ENCODE data around the gene NFX1. TPM values are rescaled to one million over a fixed set of nuclear protein-coding genes. Genes with fewer than 3 reads are reported as not detected.

The NFX1 gene
- total RNA-seq, 1 experiment from 2014 or later: 22.6 TPM

DNA sequence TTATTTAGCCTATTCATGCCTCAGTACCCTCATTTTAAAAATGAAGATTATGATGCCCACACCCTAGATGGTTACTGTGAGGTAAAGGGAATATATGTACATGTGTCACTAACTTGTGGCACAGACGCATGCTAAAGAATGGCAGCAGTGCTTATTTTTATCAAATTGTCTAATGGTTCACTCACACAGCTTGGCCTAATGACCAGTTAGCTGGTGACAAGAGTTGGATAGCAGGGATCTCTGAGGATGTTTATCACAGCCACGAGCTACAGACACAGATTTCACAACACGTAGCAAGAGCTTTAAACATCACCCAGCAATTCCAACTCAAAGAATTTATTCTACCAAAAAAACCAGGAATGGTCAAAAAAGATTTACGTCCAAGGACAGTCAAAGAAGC lies 33.0 kb upstream of the NFX1 start:
- DNase-seq: no peak
- H3K36me3 ChIP-seq: peaks cover 84% of the 10 kb centered on the region
- H3K27ac ChIP-seq: no peak overlapping the region
- H3K4me1 ChIP-seq: peaks cover 9% of the 10 kb centered on the region
- H3K27me3 ChIP-seq: no peaks in the 10 kb centered on the region
- H3K9me3 ChIP-seq (replicated peaks): no peaks in the 10 kb centered on the region
- no peak overlapping the region for H3K4me3 ChIP-seq

DNA sequence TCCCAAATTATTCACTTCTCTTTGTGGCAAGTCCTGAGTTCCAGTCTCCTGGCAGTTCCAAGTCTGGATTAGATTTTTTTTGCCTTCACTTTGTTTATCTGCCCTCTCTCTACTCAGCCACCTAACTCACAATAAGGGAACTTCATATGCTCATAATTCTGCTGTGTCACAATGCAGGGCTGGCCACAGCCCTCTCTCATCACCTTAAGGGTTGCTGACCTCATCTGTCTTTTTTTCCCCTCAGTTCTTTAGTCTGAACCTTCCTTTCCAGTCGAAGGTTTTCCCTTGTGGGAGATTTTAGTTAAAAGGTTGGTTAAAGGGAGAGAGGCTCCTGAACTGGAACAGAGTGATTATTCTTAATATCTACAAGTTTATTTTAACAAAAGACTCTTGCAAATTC lies 29.9 kb upstream of the NFX1 start:
- Histone ChIP-seq H3K4me1 (peaks cover 2% of the 10 kb centered on the region; the same call in 1 of the 2 replicates), H3K27me3 (no peaks in the 10 kb centered on the region), H3K9me3 (replicated peaks) (no peaks in the 10 kb centered on the region), H3K27ac (no peak overlapping the region), H3K4me3 (no peak overlapping the region), H3K36me3 (peaks cover 62% of the 10 kb centered on the region)
- no peak for DNase-seq

DNA sequence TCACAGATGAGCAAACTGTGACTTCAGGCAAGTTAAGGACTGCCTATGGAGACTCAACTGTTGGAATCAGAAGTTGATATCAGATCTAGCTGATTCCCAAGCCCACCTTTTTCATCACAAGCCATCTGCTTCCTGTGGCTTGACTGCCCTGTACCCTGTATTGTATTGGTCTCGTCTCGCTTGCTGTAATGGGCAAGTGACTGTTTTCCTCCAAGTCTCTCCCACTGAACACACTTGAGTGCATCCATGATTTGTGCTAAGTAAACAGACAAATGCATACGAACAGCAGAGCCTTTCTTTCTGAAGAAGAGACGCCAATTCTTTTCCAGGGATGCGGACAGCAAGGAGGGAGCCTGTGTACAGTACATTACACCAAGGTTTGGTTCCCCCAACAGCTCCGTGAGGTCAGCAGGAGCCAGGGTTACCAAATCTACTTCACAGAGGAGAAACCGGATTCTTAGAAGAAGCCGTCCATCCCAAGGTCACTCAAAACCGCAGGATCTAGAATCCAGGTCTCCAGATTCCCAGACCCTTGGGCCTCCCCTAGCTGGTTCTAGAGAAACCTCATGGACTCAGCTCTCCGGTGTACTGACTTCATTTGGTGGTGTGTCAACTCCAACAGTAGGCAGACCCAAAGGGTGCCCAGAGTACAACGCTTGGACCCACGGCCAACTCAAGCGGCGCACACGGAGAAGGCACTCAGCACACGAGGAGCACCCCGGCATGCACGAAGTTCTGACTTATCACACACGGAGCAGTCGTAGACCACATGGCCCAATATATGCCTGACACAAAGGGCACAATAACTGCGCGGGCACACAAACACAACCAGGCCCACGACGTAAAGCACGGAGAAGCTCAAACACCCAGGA lies 26.9 kb upstream of the NFX1 start:
- H3K36me3 ChIP-seq: peaks cover 51% of the 10 kb centered on the region
- DNase-seq: peak; percentile 11 to 37
- no peaks in the 10 kb centered on the region for H3K27me3 ChIP-seq
- H3K4me1 ChIP-seq: peaks cover 2% of the 10 kb centered on the region
- H3K4me3 ChIP-seq: peak overlapping the region; percentile 93
- no peaks in the 10 kb centered on the region for H3K9me3 ChIP-seq (replicated peaks)
- H3K27ac ChIP-seq: peak overlapping the region; percentile 75

DNA sequence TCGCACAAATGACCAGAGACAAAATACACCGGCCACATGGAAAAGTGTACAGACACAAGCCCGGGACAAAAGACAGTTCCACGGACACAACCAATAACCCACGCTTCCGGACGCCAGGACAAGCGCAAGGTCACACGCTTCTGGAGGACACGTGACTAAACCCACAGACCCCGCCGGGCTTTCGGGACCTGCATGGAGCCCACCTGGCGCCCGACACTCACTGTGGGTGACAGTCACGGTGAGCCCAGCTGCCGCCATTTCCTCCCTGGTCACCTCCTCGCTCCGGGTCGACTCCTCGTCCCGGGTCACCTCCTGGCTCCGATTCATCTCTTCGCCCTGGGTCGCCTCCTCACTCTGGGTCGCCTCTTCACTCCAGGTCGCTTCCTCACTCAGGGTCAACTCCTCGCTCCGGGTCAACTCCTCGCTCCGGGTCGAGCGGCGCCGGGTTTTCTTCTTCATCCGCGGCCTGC lies 26.3 kb upstream of the NFX1 start:
- peak; percentile 61 to 63 for DNase-seq
- Histone ChIP-seq H3K27ac (peak overlapping the region; percentile 75), H3K27me3 (no peaks in the 10 kb centered on the region), H3K4me1 (peaks cover 2% of the 10 kb centered on the region), H3K4me3 (peak overlapping the region; percentile 93), H3K36me3 (peaks cover 48% of the 10 kb centered on the region), H3K9me3 (replicated peaks) (no peaks in the 10 kb centered on the region)

DNA sequence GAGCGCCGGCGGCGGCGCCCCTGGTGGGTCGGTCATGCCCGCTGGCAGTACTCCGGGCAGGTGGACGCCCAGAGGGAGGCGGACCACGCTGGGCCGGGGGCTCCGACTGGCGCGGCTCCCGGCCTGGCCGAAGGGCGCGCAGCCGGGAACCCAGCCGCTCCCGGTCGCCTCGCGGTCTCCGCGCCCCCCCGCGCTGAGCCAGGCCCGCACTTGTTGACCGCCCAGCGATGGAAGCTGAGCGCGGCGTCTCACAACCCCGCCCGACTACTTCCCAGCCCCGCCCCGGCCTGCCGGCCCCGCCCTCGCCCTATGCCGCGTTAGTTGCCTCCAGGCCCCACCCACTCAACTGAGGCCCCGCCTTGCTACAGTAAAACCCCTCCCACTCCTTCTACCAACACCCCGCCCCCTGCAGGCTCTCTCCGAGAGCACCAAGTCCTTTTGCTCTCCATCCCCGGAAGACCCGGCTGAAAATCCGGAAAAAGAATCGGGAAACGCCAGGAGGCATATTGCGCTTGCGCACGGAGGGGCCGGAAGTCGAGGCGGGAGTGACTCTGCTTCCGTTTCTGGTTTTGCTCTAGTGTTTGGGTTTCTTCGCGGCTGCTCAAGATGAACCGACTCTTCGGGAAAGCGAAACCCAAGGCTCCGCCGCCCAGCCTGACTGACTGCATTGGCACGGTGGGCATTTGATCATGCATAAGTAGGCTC lies 25.7 kb upstream of the NFX1 start, which contains the start of the genes BAG1 and CHMP5:
Gene BAG1, minus strand, starts transcription at position 236 of the 705 bp plus-strand sequence.
Gene CHMP5, plus strand, starts transcription at position 577 of the 705 bp plus-strand sequence. Its CDS starts 30 bp downstream, at position 607.
- DNase-seq: peak; percentile 99
- H3K27me3 ChIP-seq: no peaks in the 10 kb centered on the region
- peak within 1 kb of the TSS; percentile 93 for H3K4me3 ChIP-seq
- peaks cover 44% of the 10 kb centered on the region for H3K36me3 ChIP-seq
- no peaks in the 10 kb centered on the region for H3K9me3 ChIP-seq (replicated peaks)
- H3K27ac ChIP-seq: peak within 1 kb of the TSS; percentile 75
- H3K4me1 ChIP-seq: peaks cover 2% of the 10 kb centered on the region

DNA sequence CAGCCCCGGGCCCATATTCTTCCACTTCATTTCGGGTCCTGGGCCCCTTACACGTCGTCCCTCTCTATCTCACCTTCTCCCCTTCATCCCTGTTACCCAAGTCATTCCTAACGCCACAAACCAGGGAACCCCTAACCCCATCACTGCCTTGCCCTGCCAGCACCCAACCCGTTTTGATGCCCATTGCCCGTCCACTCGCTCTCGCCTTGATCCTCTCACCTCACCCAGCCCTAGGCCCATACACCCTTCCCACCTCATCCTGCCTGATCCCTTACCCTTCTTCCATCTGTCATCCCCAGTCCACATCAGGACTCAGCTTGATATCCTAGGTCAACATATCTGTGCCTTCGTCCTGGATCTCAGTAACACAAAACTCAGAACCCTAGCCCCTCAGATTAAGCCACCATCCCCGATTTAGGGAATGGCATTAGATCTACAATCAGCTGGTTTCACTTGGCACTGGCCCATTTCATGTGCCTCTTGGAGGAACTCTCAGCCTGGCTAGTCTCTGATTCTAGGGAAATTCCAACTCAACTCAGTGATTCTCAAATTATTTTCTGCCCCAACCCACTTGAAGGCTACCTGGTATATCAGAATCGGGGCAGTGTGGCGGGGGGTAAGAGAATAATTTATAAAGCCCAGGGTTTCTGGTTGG lies 25.0 kb upstream of the NFX1 start:
- DNase-seq: no peak
- H3K27ac ChIP-seq: peak overlapping the region; percentile 45
- H3K36me3 ChIP-seq: peaks cover 41% of the 10 kb centered on the region
- peaks cover 2% of the 10 kb centered on the region for H3K4me1 ChIP-seq
- H3K4me3 ChIP-seq: peak overlapping the region; percentile 93
- H3K27me3 ChIP-seq: no peaks in the 10 kb centered on the region
- no peaks in the 10 kb centered on the region for H3K9me3 ChIP-seq (replicated peaks)

DNA sequence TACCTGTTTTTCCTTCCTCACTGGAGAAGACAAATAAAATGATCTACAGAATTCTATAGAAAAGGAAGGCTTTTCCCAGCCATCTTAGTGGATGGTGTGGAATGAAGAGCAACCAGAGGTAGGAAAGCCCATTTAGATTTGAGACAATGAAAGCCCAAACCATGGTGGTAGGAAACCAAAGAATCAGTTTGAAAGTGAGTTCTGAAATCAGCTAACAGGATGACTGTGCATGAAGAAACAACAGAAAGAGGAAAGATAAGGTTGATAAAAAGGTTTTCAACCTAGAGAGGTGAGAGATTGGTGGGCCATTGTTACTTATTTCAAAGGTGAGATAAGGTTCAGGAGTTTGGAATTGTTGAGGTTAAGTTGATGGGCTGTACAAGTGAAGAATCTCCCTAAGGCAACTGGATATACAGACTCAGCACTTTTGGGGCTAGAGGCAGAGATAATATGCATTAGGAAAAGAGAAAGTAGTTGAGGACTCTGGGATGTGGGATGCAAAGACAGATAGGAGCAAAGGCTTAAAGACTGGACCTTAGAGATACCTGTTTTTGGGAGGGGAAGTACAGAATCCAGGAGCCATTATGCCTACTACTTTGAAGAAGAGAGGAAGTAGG lies 23.1 kb upstream of the NFX1 start:
- Histone ChIP-seq H3K36me3 (peaks cover 36% of the 10 kb centered on the region), H3K9me3 (replicated peaks) (no peaks in the 10 kb centered on the region), H3K27me3 (no peaks in the 10 kb centered on the region), H3K27ac (no peak overlapping the region), H3K4me1 (peaks cover 2% of the 10 kb centered on the region), H3K4me3 (no peak overlapping the region)
- DNase-seq: no peak

DNA sequence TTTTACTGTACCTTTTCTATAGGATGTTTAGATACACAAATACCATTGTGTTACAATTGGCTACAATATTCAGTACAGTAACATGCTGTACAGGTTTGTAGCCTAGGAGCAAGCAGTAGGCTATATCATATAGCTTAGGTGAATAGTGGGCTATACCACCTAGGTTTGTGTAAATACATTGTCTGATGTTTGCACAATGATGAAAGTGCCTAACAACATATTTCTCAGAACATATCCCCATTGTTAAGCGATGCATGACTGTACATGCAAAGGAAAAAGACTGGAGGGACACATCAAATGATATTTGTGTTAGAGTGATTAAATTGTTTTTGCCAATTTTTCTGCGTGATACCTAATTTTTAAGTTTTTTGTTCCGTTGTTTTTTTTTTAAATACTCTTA lies 20.2 kb upstream of the NFX1 start:
- no peaks in the 10 kb centered on the region; the same call in 1 of the 2 replicates for H3K27me3 ChIP-seq
- H3K4me1 ChIP-seq: peaks cover 26% of the 10 kb centered on the region
- no peak overlapping the region for H3K27ac ChIP-seq
- H3K36me3 ChIP-seq: peaks cover 46% of the 10 kb centered on the region
- DNase-seq: no peak
- no peak overlapping the region for H3K4me3 ChIP-seq
- H3K9me3 ChIP-seq (replicated peaks): no peaks in the 10 kb centered on the region

DNA sequence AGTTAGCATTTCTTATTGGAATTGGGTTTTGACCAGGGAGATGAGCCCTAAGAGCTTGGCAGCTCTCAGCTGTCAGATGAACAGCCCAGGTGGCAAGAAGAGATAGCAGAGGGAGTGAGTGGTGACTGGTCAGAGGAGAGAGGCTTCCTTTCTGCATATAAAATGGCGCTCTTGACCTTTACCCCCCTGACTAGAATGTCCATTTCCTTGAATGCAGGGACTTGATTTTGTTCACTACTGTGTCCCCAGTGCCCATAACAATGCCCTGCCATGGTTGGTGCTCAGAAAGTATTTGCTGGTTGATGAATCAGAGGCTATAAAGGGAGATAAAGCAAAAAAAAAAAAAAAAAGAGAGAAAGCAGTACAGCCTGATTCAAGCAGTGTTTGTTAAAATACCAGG lies 18.3 kb upstream of the NFX1 start:
- no peaks in the 10 kb centered on the region for H3K9me3 ChIP-seq (replicated peaks)
- no peak overlapping the region for H3K4me3 ChIP-seq
- H3K27ac ChIP-seq: no peak overlapping the region
- peaks cover 26% of the 10 kb centered on the region for H3K4me1 ChIP-seq
- no peaks in the 10 kb centered on the region; the same call in 1 of the 2 replicates for H3K27me3 ChIP-seq
- H3K36me3 ChIP-seq: peaks cover 58% of the 10 kb centered on the region
- no peak for DNase-seq

DNA sequence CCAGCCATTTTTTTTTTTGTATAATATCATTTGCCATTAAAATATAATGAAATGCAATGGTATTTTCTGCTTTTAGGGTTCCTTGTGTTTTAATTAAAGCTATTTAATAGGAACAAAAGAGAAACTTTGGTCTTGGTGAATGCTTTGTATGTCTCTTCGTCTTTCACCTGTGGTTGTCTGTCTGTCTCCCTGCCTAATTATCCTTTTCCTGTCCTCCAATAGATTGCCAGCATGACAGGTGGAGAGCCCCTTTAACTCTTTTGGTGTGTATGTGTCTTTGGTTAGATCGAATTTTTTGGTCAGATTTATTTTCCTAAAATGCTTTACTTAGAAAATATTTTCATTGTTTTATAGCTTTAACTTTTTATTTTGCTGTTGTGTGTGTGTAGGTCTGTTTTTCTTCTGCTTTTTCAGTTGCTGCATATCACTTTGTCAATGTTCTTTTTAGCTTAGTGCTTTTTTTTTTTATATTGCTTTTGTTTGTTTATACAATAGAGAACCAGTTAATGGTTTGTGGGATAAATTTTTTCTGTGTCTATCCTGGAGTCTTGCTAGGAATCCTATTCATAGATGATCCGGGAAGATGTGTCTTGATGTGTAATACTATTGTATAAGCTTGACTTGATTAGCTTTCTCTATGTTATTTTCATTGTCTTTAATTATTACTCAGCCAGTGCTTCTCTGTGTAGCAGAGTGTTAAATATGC lies 16.9 kb upstream of the NFX1 start:
- peaks cover 26% of the 10 kb centered on the region for H3K4me1 ChIP-seq
- H3K27ac ChIP-seq: peak overlapping the region; percentile 69
- H3K27me3 ChIP-seq: no peaks in the 10 kb centered on the region; the same call in 1 of the 2 replicates
- H3K36me3 ChIP-seq: peaks cover 56% of the 10 kb centered on the region
- no peaks in the 10 kb centered on the region for H3K9me3 ChIP-seq (replicated peaks)
- DNase-seq: peak; percentile 61 to 81
- no peak overlapping the region for H3K4me3 ChIP-seq

DNA sequence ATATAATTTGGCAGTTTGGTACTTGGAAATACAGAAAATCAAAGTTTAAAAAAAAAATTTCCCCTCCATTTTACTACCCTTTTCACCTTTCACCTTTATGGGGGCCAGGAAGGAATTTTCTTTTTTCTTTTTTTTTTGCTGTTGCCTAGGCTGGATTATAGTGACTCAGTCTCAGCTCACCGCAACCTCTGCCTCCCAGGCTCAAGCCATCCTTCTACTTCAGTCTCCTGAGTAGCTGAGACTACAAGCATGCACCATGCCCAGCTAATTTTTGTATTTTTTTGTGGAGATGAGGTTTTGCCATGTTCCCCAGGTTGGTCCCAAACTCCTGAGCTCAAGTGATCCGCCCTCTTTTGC lies 16.4 kb upstream of the NFX1 start:
- no peak for DNase-seq

DNA sequence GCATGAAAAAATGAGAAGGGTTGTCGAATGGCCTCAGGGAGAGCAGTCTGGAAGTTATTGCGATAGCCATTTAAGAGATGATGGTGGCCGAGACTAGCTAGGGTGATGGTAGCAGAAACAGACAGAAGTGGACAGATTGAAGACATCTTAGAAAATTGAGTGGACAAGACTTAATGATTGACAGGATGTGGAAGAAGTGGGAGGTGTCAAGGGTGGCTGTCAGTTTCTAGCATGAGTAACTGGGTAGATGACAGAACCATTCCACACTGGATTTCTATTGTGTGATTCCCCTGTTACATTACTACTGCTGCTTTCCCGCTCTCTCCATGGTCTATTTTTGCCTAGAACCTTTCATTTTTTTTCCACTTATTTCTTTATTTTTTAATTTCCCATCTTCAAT lies 12.8 kb upstream of the NFX1 start:
- Histone ChIP-seq H3K4me1 (peaks cover 26% of the 10 kb centered on the region), H3K27me3 (no peaks in the 10 kb centered on the region; the same call in 1 of the 2 replicates), H3K27ac (no peak overlapping the region), H3K36me3 (peaks cover 55% of the 10 kb centered on the region), H3K9me3 (replicated peaks) (no peaks in the 10 kb centered on the region), H3K4me3 (no peak overlapping the region)
- no peak for DNase-seq

More for the DNA sequence above, 16.4 kb upstream of the NFX1 start:
- no peaks in the 10 kb centered on the region; the same call in 1 of the 2 replicates for H3K27me3 ChIP-seq
- H3K27ac ChIP-seq: peak overlapping the region; percentile 69
- H3K4me1 ChIP-seq: peaks cover 26% of the 10 kb centered on the region
- peaks cover 54% of the 10 kb centered on the region for H3K36me3 ChIP-seq
- H3K9me3 ChIP-seq (replicated peaks): no peaks in the 10 kb centered on the region
- H3K4me3 ChIP-seq: no peak overlapping the region

DNA sequence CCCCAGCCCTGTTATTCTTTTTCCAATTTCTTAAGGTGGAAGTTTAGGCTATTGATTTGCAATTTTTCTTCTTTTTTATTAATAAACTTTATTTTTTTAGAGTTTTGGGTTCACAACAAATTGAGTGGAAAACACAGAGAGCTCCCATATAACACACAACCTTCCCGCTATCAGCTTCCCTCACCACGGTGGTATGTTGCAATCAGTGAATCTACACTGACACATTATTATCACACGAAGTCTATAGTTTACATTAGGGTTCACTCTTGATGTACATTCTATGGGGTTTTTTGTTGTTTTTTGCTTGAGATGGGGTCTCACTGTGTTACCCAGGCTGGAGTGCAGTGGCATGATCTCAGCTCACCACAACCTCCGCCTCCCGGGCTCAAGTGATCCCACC lies 4.8 kb upstream of the NFX1 start:
- Histone ChIP-seq H3K9me3 (replicated peaks) (no peaks in the 10 kb centered on the region), H3K4me3 (no peak overlapping the region), H3K36me3 (peaks cover 13% of the 10 kb centered on the region), H3K27ac (no peak overlapping the region), H3K27me3 (no peaks in the 10 kb centered on the region), H3K4me1 (no peaks in the 10 kb centered on the region)
- DNase-seq: no peak

DNA sequence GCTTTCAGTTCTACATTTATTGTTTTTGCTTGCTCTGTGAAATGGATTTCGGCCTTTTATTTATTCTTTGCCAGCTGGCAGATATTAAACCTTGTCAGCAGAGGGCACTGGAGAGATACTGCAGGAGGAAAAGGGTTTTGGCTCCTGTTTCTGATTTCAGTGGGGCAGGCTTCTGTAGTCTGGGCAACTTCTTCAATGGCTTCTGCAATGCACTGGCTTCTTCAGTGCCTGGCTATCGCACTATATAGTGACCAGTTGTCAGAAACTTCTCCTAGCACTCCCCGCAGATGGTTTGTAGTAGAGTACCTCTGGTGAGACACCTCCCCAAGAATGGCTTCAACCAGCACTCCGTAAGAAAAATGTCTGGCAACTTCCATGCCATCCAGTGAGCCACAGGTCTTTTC lies 3.2 kb upstream of the NFX1 start:
- Histone ChIP-seq H3K36me3 (peaks cover 1% of the 10 kb centered on the region), H3K9me3 (replicated peaks) (no peaks in the 10 kb centered on the region), H3K4me1 (no peaks in the 10 kb centered on the region), H3K4me3 (no peak overlapping the region), H3K27me3 (no peaks in the 10 kb centered on the region), H3K27ac (no peak overlapping the region)
- peak; percentile 51 to 75 for DNase-seq
